ENCODE results near the gene LCE1A.

The LCE1A gene

GRCh38 chr1:152827173-152827572, at the start of gene LCE1A:
TSS of gene LCE1A (plus strand) at chr1:152827473. CDS start at chr1:152827473, 0 bp downstream.
- no peak for DNase-seq

GRCh38 chr1:152777510-152778137, 49.6 kb upstream of the LCE1A start:
- no peak for DNase-seq

- DNase-seq, result no peak
Measured at GRCh38 chr1:152783095-152783494, 44.2 kb upstream of the LCE1A start.

- DNase-seq, result no peak
Measured at GRCh38 chr1:152786077-152786476, 41.2 kb upstream of the LCE1A start, which contains the start of gene LCE1E. TSS of gene LCE1E (plus strand) at chr1:152786257. CDS start at chr1:152787300, 1,043 bp downstream.

- DNase-seq, result peak in 1 of 56 donors; percentile 0
Measured at GRCh38 chr1:152795686-152796085, 31.6 kb upstream of the LCE1A start.

GRCh38 chr1:152796421-152796820, 30.9 kb upstream of the LCE1A start, which contains the start of gene LCE1D:
TSS of gene LCE1D (plus strand) at chr1:152796721. CDS start at chr1:152797795, 1,074 bp downstream.
- no peak for DNase-seq

- DNase-seq, result no peak
Measured at GRCh38 chr1:152801333-152801732, 25.9 kb upstream of the LCE1A start.

GRCh38 chr1:152806576-152806975, 20.7 kb upstream of the LCE1A start, which contains the start of gene LCE1C:
TSS of gene LCE1C (minus strand) at chr1:152806651. CDS start at chr1:152805478, 1,173 bp downstream.
- DNase-seq, result no peak

GRCh38 chr1:152811050-152811449, 16.2 kb upstream of the LCE1A start:
- no peak for DNase-seq

- no peak for DNase-seq
Measured at GRCh38 chr1:152811671-152812070, 15.6 kb upstream of the LCE1A start, which contains the start of gene LCE1B. TSS of gene LCE1B (plus strand) at chr1:152811971. CDS start at chr1:152812447, 476 bp downstream.

- DNase-seq, result no peak
Measured at GRCh38 chr1:152817309-152817708, 10.0 kb upstream of the LCE1A start.

- no peak for DNase-seq
Measured at GRCh38 chr1:152823294-152823693, 4.0 kb upstream of the LCE1A start.

GRCh38 chr1:152824964-152825363, 2.3 kb upstream of the LCE1A start:
- DNase-seq, result no peak

- no peak for DNase-seq
Measured at GRCh38 chr1:152836870-152837269, 9.6 kb downstream of the LCE1A start.

GRCh38 chr1:152842556-152842955, 15.3 kb downstream of the LCE1A start, which contains the start of gene LCE6A:
TSS of gene LCE6A (plus strand) at chr1:152842856. CDS start at chr1:152843521, 665 bp downstream.
- no peak for DNase-seq

- no peak for DNase-seq
Measured at GRCh38 chr1:152855661-152856060, 28.4 kb downstream of the LCE1A start.

GRCh38 chr1:152858062-152858461, 30.8 kb downstream of the LCE1A start:
- DNase-seq, result no peak

GRCh38 chr1:152859696-152860095, 32.4 kb downstream of the LCE1A start, which contains the start of gene LCE7A:
TSS of gene LCE7A (plus strand) at chr1:152859996. CDS start at chr1:152860698, 702 bp downstream.
- DNase-seq, result no peak

- no peak for DNase-seq
Measured at GRCh38 chr1:152860129-152860528, 32.9 kb downstream of the LCE1A start.

- DNase-seq, result no peak
Measured at GRCh38 chr1:152861374-152861773, 34.1 kb downstream of the LCE1A start.

- no peak for DNase-seq
Measured at GRCh38 chr1:152864443-152864842, 37.2 kb downstream of the LCE1A start.

- no peak for DNase-seq
Measured at GRCh38 chr1:152866321-152866720, 39.0 kb downstream of the LCE1A start.

Measured in amygdala (tissue), 56 donors.